NCI-H69 (cell line): ENCODE measurements around the gene PNPLA4.

Source experiments
- DNase-seq: peaks from one replicate; lab custom pipeline; 2025; lab: John Stamatoyannopoulos, UW

PNPLA4 gene, protein sequence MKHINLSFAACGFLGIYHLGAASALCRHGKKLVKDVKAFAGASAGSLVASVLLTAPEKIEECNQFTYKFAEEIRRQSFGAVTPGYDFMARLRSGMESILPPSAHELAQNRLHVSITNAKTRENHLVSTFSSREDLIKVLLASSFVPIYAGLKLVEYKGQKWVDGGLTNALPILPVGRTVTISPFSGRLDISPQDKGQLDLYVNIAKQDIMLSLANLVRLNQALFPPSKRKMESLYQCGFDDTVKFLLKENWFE

GRCh38 chrX:7927259-7928167 lies at the start of gene PNPLA4:
Gene PNPLA4, minus strand, starts transcription at chrX:7927413. Its CDS starts 1,294 bp downstream, at chrX:7926119.
- no peak for DNase-seq

GRCh38 chrX:7972586-7972985 lies 45.4 kb upstream of the PNPLA4 start:
- DNase-seq: no peak

DNA sequence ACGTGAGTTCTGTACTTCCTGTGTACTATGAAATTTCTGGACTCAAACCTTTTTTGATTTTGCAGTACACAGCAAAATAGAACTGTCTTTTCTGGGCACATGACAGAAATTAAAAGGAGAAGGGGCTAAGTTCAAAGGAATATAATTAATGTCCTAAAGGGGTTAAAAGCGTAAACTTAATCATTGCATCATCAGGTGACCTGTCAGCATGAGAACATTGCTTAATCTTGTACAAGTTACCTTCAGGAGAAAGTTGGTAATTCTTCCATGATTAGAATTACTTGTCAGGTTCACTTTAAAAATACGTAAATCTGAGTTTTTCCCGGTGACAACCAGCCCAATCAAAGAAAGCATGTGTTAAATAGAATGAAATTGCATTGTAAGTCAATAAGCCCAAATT lies 43.2 kb upstream of the PNPLA4 start:
- DNase-seq: no peak

- no peak for DNase-seq
Measured at GRCh38 chrX:7965436-7965835, 38.2 kb upstream of the PNPLA4 start.

DNA sequence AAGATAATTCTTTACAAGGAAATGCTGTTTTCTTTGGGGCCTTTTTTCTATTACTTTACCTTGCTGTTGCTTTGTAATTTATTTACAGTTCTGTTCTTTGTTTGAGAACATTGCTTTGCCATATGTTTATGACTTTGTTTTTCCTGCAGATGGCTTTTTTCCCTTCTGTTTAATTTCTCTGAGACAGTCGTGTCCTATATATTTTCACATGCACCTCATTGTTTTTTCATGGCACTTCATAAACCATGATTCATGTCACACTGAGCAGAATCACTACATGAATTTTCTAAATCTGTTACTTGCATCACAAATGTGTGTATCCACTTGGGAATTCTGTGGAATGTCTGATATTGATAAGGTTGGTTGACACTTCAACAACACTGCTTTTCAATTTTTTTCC lies 33.0 kb upstream of the PNPLA4 start:
- DNase-seq: no peak

DNA sequence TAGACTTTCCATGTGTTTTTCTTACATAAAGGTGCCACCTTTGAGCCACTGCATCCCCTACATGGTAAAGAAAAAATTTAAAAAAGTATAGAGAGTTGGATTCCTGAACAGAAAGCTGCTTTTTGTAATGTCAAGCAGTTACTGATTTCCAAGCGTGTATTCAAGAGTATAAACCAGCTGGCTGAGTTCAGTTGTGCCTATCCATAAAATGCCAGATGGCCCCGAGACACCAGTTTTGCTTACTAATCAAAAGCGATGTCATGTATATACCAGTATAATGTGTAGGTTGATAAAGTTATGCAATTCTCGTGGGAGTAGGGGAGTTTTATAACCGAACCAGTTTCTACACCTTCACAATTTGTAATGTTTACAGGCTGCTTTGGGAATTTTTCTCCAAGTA lies 26.2 kb upstream of the PNPLA4 start:
- no peak for DNase-seq

DNA sequence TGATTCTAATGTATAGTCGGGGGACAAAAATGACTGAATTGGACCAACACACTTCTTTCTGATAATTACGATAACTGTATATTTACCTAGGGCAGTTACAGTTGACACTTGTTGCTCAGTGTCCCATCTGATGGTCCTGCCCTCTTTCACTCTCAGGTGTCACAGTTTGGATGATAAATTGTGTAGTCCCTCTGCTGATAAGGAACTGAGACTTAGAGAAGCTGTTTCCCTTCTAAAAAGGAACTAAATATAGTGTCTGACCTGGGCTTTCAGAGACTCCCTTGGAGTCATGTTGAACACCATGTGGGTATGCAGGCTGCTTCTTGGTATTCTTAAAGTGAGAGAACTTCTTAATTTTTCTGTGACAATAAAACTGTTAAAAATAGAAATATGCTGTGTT lies 23.7 kb upstream of the PNPLA4 start:
- DNase-seq: no peak

DNA sequence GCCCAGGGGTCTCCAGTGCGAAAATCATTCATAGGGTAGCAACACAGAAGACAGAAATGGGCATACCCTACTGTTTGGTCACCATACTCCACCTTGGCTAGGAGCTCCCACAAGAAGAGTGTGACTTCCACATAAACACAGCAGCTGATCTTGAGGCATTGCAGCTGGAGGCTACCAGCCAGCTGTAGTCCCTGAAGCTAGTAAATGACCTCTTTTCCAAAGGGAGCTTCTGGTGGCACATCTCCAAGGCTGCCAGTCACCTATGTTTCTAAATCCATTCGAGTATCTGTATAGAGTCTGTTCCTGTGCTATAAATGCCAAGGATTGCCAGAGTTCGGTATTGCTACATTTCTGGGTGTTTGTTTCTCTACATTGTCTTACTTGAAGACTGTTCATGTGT lies 21.3 kb upstream of the PNPLA4 start:
- DNase-seq: no peak

- DNase-seq: no peak
Measured at GRCh38 chrX:7946960-7947359, 19.7 kb upstream of the PNPLA4 start.

GRCh38 chrX:7943600-7944245 lies 16.5 kb upstream of the PNPLA4 start:
- DNase-seq: no peak

GRCh38 chrX:7941390-7942042 lies 14.3 kb upstream of the PNPLA4 start:
- peak; percentile 40 for DNase-seq

DNA sequence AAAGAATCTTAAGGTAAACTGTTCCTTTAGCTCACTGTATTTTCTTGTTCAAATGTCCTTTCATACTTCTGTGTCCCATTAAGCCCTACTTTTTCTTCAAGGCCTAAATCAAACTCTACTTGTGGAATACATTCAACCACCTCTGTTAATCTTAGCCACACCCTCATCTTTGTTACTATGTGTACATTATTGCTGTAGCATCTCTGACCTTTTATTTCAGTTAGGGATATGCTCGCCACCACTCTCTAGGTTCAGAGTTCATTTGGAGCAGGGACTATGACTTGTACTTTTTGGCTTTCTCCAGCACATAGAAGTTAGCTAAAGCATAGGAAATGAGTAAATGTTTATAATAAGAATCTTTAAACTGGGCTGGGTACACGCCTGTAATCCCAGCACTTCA lies 6.8 kb upstream of the PNPLA4 start:
- no peak for DNase-seq

DNA sequence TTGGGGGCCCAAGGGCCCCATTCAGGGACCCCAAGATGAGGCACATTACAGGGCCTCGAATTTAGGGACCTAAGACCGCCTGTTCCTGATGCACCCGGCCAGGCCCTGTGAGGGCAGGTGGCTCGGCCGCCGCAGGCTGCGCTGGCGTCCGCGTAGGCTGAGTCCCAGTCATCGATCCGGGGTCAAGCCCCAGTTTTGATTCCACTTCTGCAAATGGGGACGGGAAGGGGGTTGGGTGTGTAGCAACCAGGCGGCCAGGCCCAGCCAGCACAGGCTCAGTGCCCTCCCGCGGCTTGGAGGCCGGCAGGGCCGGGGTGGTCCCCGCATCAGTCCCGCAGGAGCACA lies 327 bp downstream of the PNPLA4 start:
- no peak for DNase-seq

- DNase-seq: no peak
Measured at GRCh38 chrX:7926501-7926900, 712 bp downstream of the PNPLA4 start.

DNA sequence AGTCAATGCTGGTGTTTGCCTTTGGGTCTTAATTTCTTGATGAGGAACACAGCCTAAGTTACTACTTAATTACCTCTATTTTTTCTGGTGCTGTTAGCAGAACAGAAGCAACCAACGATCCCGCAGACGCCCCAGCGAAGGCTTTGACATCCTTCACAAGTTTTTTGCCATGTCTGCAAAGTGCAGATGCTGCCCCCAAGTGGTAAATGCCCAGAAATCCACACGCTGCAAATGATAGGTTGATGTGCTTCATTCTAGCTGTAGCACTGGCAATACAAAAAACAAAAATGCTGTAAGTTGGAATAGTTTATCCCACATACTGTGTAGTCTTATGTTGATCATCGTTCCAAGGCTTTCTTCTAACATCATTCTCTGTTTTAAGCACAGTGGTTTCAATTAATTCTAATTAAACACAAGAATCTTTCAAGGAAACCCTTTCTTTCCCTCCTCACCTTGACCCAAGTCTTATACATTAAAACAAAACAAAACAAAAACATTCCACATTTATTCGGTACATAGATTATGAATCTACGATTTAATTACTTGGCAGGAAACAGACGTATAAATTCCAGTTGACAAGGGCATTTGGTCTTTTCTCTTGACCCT lies 1.2 kb downstream of the PNPLA4 start:
- DNase-seq: peak; percentile 73

DNA sequence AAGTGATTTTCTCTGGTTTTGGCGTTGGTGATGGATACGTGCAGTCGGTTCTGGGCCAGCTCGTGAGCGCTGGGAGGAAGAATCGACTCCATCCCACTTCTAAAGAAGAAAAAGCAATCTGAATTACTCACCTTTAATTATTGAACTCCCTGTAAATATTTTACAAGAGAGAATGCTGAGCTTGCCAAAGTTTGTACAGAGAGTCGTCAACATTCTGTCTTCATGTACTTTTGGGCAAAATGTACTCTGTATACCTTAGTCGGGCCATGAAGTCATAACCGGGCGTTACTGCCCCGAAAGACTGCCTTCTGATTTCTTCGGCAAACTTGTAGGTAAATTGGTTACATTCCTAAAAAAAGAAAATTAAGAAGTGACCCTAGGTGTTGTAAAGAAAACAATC lies 5.5 kb downstream of the PNPLA4 start:
- DNase-seq: no peak

DNA sequence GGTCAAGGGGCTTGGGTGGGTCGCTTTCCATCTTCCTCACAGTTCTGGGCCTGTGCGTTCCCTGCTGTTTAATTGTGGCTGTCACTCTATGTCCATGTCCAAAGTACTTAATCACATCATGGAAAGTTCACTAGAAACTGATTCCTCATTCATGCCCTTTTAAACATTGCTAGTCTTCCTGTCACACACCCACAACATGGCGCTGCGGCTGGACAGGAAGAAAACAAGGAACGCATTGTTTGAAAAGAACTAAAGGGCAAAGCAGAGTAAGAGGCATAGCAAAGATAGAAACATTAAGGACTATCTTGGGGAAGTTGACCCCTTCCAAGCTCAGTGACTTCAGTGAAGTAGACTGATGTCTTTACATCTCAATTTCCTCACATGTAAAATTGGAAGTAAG lies 18.4 kb downstream of the PNPLA4 start:
- DNase-seq: no peak

GRCh38 chrX:7904562-7904961 lies 22.7 kb downstream of the PNPLA4 start:
- no peak for DNase-seq

- DNase-seq: no peak
Measured at GRCh38 chrX:7891928-7892327, 35.3 kb downstream of the PNPLA4 start.

GRCh38 chrX:7889680-7890079 lies 37.5 kb downstream of the PNPLA4 start:
- no peak for DNase-seq

DNA sequence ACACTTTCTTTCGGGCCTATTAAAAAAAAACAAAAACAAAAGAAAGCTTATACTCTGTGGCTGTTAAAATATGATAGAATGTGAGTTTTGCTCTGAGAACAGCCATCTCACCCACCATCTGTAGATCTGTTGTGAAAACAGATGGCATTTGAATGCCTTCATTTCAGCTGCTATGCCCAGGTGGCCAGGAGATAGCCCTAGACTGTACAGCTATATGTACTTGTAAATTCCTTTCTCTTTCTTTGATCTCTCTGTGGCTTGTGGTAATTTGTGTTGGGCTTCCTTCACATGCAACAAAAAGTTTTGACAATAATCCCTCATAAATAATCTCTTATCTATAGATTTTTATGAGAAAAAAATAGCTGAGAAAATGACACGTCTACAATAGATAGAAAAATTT lies 38.1 kb downstream of the PNPLA4 start:
- peak; percentile 12 for DNase-seq

DNA sequence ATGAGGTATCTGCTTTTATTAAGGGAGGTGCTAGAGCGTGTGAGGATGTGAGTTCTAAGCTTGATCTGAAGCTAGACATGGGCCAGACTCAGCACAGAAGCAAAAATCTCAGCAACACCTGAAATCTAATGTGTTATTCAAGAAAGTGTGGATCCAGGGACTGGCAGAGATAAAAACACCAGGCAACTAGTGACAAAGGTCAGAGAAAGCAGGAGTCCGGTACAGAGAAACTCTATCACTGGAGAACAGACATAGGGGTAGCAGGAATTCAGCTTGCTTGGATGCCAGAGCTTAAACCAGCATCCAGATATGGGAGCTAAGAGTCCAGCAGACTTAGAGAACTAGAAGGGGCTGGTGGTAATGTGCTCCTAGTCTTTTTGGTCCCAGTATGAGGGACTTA lies 50.3 kb downstream of the PNPLA4 start:
- DNase-seq: no peak
